SU-DHL-6 (cell line): Measurements from ENCODE around the gene ABTB1.

ENCODE experiments used
- CTCF ChIP-seq: fragments of 200-600 bp; sonication (generic); IDR thresholded peaks from one replicate; pipeline ENCODE4 v1.5.1; 2017; ENCODE audit warnings: antibody characterized with exemption, mild to moderate bottlenecking, low read length, moderate library complexity; ENCODE audit not compliant: insufficient read depth, poor library complexity, severe bottlenecking
- EZH2phosphoT487 ChIP-seq: fragments of 200-600 bp; sonication (generic), shearing (Covaris generic); conservative IDR thresholded peaks from 2 replicates; pipeline ENCODE4 v1.6.1; 2018; ENCODE audit warnings: mild to moderate bottlenecking, antibody characterized with exemption, low read length, moderate library complexity, mixed read lengths

GRCh38 chr3:127691489-127691888 lies 18.7 kb downstream of the ABTB1 start:
- TF ChIP-seq CTCF (no peak), EZH2phosphoT487 (no peak)
